Chondrocyte (in vitro differentiated cells): Measurements from ENCODE around the gene SPDYC. TPM values are rescaled to one million over a fixed set of nuclear protein-coding genes. Genes with fewer than 3 reads are reported as not detected.
A peak's percentile ranks its signal among the peaks of the same experiment; 100 is the strongest.

Source experiments
- DNase-seq: peaks from one replicate; pipeline ENCODE4 v3.0.0; 2021; ENCODE audit warnings: mixed read lengths, low spot score
- H3K27ac Mint-ChIP-seq: one replicate; pipeline ENCODE4 v1.8.0; 2021; ENCODE audit warnings: mild to moderate bottlenecking, moderate library complexity, mixed read lengths; ENCODE audit not compliant: unreplicated experiment
- H3K27me3 Mint-ChIP-seq: 2 replicates; pipeline ENCODE4 v1.8.0; 2021; ENCODE audit warnings: low read depth, mixed read lengths
- H3K36me3 Mint-ChIP-seq: 2 replicates; pipeline ENCODE4 v1.8.0; 2021; ENCODE audit warnings: low read depth, mixed read lengths
- H3K4me1 Mint-ChIP-seq: 2 replicates; pipeline ENCODE4 v1.8.0; 2021; ENCODE audit warnings: low read depth, mild to moderate bottlenecking, mixed read lengths
- H3K4me3 Mint-ChIP-seq: one replicate; pipeline ENCODE4 v1.8.0; 2021; ENCODE audit warnings: mild to moderate bottlenecking, moderate library complexity, mixed read lengths; ENCODE audit not compliant: unreplicated experiment
- H3K9me3 Mint-ChIP-seq: 2 replicates; pipeline ENCODE4 v1.8.0; 2021; ENCODE audit warnings: low read depth, mixed read lengths
- CTCF ChIP-seq: fragments of 200-600 bp; sonication (generic); IDR thresholded peaks from 2 replicates; pipeline ENCODE4 v1.5.0; 2021; ENCODE audit warnings: antibody characterized with exemption, mild to moderate bottlenecking, moderate library complexity
- total RNA-seq: library from RNA; stranded (reverse); gene quantifications from 3 replicates; pipeline ENCODE4 v1.2.1, GENCODE V29; 2021

SPDYC gene
- total RNA-seq, 1 donor from 2014 or later: not detected

DNA sequence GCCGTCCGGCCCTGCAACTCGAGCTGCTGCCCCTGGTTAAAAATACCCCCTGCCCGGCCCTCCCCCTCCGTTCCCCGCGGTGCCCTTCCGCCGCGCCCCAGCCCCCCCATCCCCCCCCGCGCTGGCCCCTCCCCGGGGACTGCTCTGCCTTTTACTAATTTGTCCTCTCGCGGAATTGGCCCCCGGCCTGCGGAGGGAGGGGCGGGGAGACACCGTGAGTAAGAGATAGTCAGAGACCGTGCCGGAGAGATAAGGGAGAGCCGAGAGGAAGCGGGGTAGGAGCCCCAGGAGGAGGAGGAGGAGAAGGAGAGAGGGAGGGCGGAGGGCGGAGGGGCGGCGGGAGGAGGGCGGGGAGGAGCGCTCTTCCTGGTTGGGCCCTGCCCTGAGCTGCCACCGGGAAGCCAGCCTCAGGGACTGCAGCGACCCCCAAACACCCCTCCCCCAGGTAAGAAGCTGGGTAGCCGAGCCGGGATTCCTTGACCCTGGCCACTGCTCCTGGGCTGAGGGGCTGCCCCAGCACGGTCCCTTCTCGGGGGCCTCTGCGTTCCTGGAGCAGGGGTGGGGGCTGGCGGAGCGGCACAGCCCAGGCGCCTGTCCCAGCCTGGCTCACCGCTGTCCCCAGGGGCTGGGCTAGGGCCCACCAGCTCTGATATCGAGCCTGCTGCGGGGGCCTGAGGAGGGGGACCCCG lies 11.7 kb downstream of the SPDYC start, which contains the start of gene CAPN1:
TSS of gene CAPN1 (plus strand) at position 360 of the 689 bp plus-strand sequence. CDS start 774 bp downstream, outside the sequence.
- peaks cover 17% of the 10 kb centered on the region for H3K4me1 Mint-ChIP-seq
- TF ChIP-seq CTCF: no peak
- no peak for DNase-seq
- peaks cover 8% of the 10 kb centered on the region for H3K36me3 Mint-ChIP-seq
- H3K27ac Mint-ChIP-seq: peak within 1 kb of the TSS; percentile 80
- no peaks in the 10 kb centered on the region for H3K27me3 Mint-ChIP-seq
- peak within 1 kb of the TSS; percentile 84 for H3K4me3 Mint-ChIP-seq
- H3K9me3 Mint-ChIP-seq: no peaks in the 10 kb centered on the region

- H3K27ac Mint-ChIP-seq: peak overlapping the region; percentile 80
- TF ChIP-seq CTCF: no peak
- H3K4me3 Mint-ChIP-seq: peak overlapping the region; percentile 84
- no peak for DNase-seq
- no peaks in the 10 kb centered on the region for H3K27me3 Mint-ChIP-seq
- H3K36me3 Mint-ChIP-seq: peaks cover 12% of the 10 kb centered on the region
- peaks cover 17% of the 10 kb centered on the region for H3K4me1 Mint-ChIP-seq
- H3K9me3 Mint-ChIP-seq: no peaks in the 10 kb centered on the region
Measured at GRCh38 chr11:65182258-65183170, 12.5 kb downstream of the SPDYC start.

DNA sequence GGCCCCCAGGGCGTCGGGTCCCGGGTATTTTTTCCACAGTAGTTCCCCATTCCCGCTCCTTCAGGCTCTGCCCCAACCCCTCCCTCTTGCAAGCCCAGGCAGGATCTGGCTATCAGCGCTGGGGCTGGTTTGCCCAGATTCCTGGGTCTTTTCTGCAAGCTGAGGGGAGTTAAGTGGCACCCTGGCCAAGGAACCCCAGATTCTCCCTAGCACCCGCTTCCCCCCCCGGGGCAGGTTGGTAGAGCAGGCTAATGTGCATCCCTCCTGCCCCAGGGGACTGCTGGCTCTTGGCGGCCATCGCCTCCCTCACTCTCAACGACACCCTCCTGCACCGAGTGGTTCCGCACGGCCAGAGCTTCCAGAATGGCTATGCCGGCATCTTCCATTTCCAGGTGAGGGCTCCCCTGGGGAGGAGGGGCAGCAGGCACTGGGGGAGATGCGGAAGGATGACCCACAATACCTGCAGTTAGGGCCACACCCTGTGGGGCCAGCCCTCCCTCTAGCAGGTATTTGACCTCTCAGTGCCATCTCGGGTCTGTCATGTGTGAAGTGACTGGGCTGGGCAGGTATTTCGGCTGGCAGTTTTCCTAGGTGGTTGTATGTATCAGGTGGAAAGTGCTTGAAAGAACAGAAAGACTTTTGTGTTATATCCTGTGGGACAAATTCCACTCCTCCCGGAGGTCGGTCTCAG lies 13.3 kb downstream of the SPDYC start:
- H3K36me3 Mint-ChIP-seq: peaks cover 13% of the 10 kb centered on the region
- TF ChIP-seq CTCF: no peak
- DNase-seq: no peak
- no peaks in the 10 kb centered on the region for H3K27me3 Mint-ChIP-seq
- peaks cover 17% of the 10 kb centered on the region for H3K4me1 Mint-ChIP-seq
- H3K9me3 Mint-ChIP-seq: no peaks in the 10 kb centered on the region
- H3K4me3 Mint-ChIP-seq: peak overlapping the region; percentile 22
- no peak overlapping the region for H3K27ac Mint-ChIP-seq

DNA sequence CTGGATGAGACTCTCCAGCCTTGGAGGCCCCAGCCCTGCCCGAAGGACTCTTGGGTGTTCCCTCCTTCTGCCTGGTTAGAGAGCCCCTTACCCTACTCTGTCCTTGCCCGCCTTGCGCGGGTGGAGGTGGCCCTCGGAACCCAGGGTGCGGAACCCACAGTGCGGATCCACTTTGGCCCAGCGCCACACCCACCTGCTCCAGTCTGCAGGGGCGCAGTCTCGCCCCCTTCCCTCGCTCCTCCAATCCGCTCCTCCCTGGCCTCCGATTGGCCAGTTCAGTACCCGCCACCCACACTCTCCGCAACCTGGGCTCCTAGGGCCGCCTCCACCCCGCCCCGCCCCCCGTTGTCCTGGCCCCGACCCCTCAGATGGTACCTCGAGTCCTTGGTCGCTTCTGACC lies 14.1 kb downstream of the SPDYC start:
- Mint-ChIP-seq H3K27me3 (no peaks in the 10 kb centered on the region), H3K4me1 (peaks cover 17% of the 10 kb centered on the region), H3K36me3 (peaks cover 13% of the 10 kb centered on the region), H3K4me3 (no peak overlapping the region), H3K27ac (no peak overlapping the region), H3K9me3 (no peaks in the 10 kb centered on the region)
- DNase-seq: no peak
- no peak for TF ChIP-seq CTCF

DNA sequence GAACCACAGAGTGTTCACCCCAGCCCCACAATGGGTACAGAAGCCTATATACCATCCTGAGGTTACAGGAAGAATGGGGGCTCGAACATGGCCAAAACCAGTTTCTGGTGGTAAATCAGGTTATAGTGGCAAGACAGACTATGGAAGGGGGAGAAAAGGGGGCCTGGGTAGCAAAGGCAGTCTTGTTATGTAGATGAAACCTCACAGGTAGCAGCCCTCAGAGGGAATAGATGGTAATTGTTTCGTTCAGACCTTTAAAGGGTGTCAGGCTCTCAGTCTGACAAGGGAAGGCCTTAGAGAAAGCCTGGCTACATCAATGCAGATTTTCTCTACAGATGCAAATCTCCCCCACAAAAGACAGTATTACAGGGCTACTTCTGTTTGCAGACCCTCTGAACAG lies 15.1 kb downstream of the SPDYC start:
- H3K27ac Mint-ChIP-seq: no peak overlapping the region

More for the DNA sequence above, 15.1 kb downstream of the SPDYC start:
- Mint-ChIP-seq H3K4me3 (no peak overlapping the region), H3K27me3 (no peaks in the 10 kb centered on the region), H3K9me3 (no peaks in the 10 kb centered on the region), H3K36me3 (peaks cover 24% of the 10 kb centered on the region), H3K4me1 (peaks cover 17% of the 10 kb centered on the region)
- no peak for TF ChIP-seq CTCF
- DNase-seq: no peak
